Panc1 (cell line): ENCODE results near the gene ZNF410. TPM values are rescaled to one million over a fixed set of nuclear protein-coding genes. Genes with fewer than 3 reads are reported as not detected.

Experiments used
- ATAC-seq: fragments of 200-7000 bp; cut with Tn5 transposase; 2 replicates; pipeline ENCODE4 v1.9.1; 2020; ENCODE audit warnings: mild to moderate bottlenecking, moderate library complexity
- BruUV-seq: library from RNA; stranded (reverse); fragments of 400-500 nt; replicated peaks from 2 replicates; lab custom pipeline; 2021; lab: Mats Ljungman, UMichigan
- CTCF ChIA-PET: fragments of 300-600 bp; sonication (Branson Sonifier 250); formaldehyde crosslinking; loops from one replicate; lab custom pipeline; 2022; ENCODE audit warnings: antibody characterized with exemption; lab: Charles Lee
- POLR2A ChIA-PET: fragments of 300-600 bp; sonication (Branson Sonifier 250); formaldehyde crosslinking; loops from one replicate; lab custom pipeline; 2022; ENCODE audit warnings: antibody characterized with exemption; lab: Charles Lee
- DNase-seq: peaks from one replicate; pipeline ENCODE4 v3.0.0-alpha.2; 2010; ENCODE audit warnings: low read depth, low spot score
- H3K27ac ChIP-seq: 2 replicates; pipeline ENCODE4 v1.5.1; 2011; ENCODE audit warnings: mild to moderate bottlenecking, low read length, inconsistent platforms
- H3K27me3 ChIP-seq: fragments of 200-500 bp; sonication (Bioruptor generic); 2 replicates; pipeline ENCODE4 v1.6.0; 2014; ENCODE audit warnings: low read length, inconsistent platforms; ENCODE audit not compliant: control insufficient read depth, insufficient read depth
- H3K36me3 ChIP-seq: fragments of 200-500 bp; sonication (Bioruptor generic); 2 replicates; pipeline ENCODE4 v1.5.1; 2014; ENCODE audit warnings: inconsistent platforms, mild to moderate bottlenecking, low read length, moderate library complexity; ENCODE audit not compliant: control insufficient read depth, insufficient read depth
- H3K4me1 ChIP-seq: 2 replicates; pipeline ENCODE4 v1.5.1; 2011; ENCODE audit warnings: inconsistent platforms, mild to moderate bottlenecking, low read length, moderate library complexity; ENCODE audit not compliant: control insufficient read depth, insufficient read depth
- H3K4me3 ChIP-seq, 2 experiments: 2 replicates each; pipeline ENCODE4 v1.5.1; 2011 to 2012; ENCODE audit warnings: low read depth in 2 of 2, low read length in 2 of 2, mild to moderate bottlenecking in 2 of 2, inconsistent platforms in 1 of 2, moderate library complexity in 1 of 2
- H3K9me3 ChIP-seq: fragments of 200-500 bp; sonication (Bioruptor generic); 2 replicates; pipeline ENCODE4 v1.5.1; 2014; ENCODE audit warnings: low read depth, mild to moderate bottlenecking, inconsistent platforms, low read length, moderate library complexity; ENCODE audit not compliant: control insufficient read depth, insufficient read depth
- CTCF ChIP-seq: fragments of 450-650 bp; IDR thresholded peaks from 2 replicates; pipeline ENCODE4 v1.5.1; 2017; ENCODE audit warnings: mild to moderate bottlenecking
- POLR2AphosphoS5 ChIP-seq: IDR thresholded peaks from 2 replicates; pipeline ENCODE4 v1.6.1; 2012; ENCODE audit warnings: mild to moderate bottlenecking, low read depth, low read length, moderate library complexity
- SIN3A ChIP-seq: IDR thresholded peaks from 2 replicates; pipeline ENCODE4 v1.6.1; 2012; ENCODE audit warnings: low read depth, mild to moderate bottlenecking, low read length, moderate library complexity, borderline replicate concordance; ENCODE audit not compliant: insufficient read depth
- TCF7L2 ChIP-seq: IDR thresholded peaks from 2 replicates; pipeline ENCODE4 v1.6.1; 2011; ENCODE audit warnings: mild to moderate bottlenecking, low read depth, low read length, inconsistent platforms
- in situ Hi-C: cut with HindIII; loops from 2 replicates; pipeline ENCODE4 v1.10.0; 2016; ENCODE audit warnings: low sequenced_read_pairs, low pct_unique_long_range_greater_than_20kb
- intact Hi-C: fragments of 100-400 bp; cut with micrococcal nuclease; formaldehyde crosslinking; loops from one replicate; pipeline ENCODE4 v1.10.0; 2022; ENCODE audit not compliant: unreplicated experiment
- total RNA-seq: library from RNA; stranded (reverse); gene quantifications from one replicate; pipeline ENCODE4 v1.2.1, GENCODE V29; 2021; ENCODE audit not compliant: unreplicated experiment
- TF ChIP-seq, protein P1 (sequence below), 2 experiments: IDR thresholded peaks; 2 replicates each; pipeline ENCODE4 v1.6.1; 2011 to 2012; ENCODE audit warnings: low read depth in 2 of 2, control low read depth in 1 of 2, low read length in 1 of 2, mild to moderate bottlenecking in 1 of 2, moderate library complexity in 1 of 2; ENCODE audit not compliant: insufficient read depth in 1 of 2

ZNF410 gene
- total RNA-seq, 1 experiment from 2014 or later, result 31.2 TPM

DNA sequence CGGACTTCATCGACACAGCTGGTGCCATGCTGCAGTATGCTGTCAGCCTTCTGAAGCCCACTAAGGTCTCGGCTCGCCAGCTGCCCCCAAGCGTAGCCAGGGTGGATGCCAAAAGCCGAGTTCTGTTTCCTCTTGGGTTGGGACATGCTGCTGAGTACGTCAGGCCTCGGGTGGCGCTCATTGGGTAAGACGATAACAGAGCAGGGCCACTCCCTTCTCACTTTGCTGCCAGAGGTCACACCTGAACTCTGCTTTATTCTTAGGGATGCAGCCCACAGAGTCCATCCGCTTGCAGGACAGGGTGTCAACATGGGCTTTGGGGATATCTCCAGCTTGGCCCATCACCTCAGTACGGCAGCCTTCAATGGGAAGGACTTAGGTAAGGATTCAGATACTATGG lies 74.5 kb downstream of the ZNF410 start:
- no peak for ATAC-seq

DNA sequence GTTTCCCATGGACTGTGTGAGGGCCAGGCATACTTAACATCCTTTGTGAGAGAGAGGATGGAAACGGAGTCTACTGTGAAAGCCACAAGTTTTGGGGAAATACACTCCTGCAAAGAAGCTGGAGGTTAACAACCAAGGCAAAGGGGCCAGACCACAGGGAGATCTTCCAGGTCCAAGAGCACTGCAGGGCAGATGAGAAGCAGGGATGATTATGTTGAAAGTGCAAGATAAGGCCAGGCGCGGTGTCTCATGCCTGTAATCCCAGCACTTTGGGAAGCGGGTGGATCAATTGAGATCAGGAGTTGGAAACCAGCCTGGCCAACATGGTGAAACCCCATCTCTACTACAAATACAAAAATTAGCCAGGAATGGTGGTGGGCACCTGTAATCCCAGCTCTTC lies 78.6 kb downstream of the ZNF410 start:
- Histone ChIP-seq H3K9me3 (no peaks in the 10 kb centered on the region), H3K4me1 (no peaks in the 10 kb centered on the region), H3K27ac (no peak overlapping the region), H3K27me3 (no peaks in the 10 kb centered on the region), H3K36me3 (no peaks in the 10 kb centered on the region; the same call in 1 of the 2 replicates), H3K4me3 (no peak overlapping the region)
- intact Hi-C loops, result no loop called here
- DNase-seq (no peak), ATAC-seq (no peak)
- TF ChIP-seq POLR2AphosphoS5 (no peak), TCF7L2 (no peak), SIN3A (no peak), CTCF (no peak)
- TF ChIP-seq, protein P1, sequence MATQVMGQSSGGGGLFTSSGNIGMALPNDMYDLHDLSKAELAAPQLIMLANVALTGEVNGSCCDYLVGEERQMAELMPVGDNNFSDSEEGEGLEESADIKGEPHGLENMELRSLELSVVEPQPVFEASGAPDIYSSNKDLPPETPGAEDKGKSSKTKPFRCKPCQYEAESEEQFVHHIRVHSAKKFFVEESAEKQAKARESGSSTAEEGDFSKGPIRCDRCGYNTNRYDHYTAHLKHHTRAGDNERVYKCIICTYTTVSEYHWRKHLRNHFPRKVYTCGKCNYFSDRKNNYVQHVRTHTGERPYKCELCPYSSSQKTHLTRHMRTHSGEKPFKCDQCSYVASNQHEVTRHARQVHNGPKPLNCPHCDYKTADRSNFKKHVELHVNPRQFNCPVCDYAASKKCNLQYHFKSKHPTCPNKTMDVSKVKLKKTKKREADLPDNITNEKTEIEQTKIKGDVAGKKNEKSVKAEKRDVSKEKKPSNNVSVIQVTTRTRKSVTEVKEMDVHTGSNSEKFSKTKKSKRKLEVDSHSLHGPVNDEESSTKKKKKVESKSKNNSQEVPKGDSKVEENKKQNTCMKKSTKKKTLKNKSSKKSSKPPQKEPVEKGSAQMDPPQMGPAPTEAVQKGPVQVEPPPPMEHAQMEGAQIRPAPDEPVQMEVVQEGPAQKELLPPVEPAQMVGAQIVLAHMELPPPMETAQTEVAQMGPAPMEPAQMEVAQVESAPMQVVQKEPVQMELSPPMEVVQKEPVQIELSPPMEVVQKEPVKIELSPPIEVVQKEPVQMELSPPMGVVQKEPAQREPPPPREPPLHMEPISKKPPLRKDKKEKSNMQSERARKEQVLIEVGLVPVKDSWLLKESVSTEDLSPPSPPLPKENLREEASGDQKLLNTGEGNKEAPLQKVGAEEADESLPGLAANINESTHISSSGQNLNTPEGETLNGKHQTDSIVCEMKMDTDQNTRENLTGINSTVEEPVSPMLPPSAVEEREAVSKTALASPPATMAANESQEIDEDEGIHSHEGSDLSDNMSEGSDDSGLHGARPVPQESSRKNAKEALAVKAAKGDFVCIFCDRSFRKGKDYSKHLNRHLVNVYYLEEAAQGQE (IDR thresholded peaks at IDR 0.05; ENCODE audit: insufficient read depth in 1 of 2, low read depth in 2 of 2, low read length in 1 of 2), result no peak
- ChIA-PET CTCF (no interaction called here), POLR2A (no interaction called here)
- in situ Hi-C loops, result no loop called here
- BruUV-seq, result no TSS peak

More for the DNA sequence above, 74.5 kb downstream of the ZNF410 start:
- intact Hi-C loops, result no loop called here
- no peaks in the 10 kb centered on the region for H3K4me1 ChIP-seq
- no peak for DNase-seq
- H3K27ac ChIP-seq, result no peak overlapping the region
- POLR2A ChIA-PET, result no interaction called here
- no peaks in the 10 kb centered on the region; the same call in 1 of the 2 replicates for H3K36me3 ChIP-seq
- H3K4me3 ChIP-seq, result no peak overlapping the region
- H3K9me3 ChIP-seq, result no peaks in the 10 kb centered on the region
- TF ChIP-seq, protein P1 (IDR thresholded peaks at IDR 0.05; ENCODE audit: insufficient read depth in 1 of 2, low read depth in 2 of 2, low read length in 1 of 2), result no peak
- TF ChIP-seq SIN3A, result no peak
- TF ChIP-seq POLR2AphosphoS5, result no peak
- no peak for TF ChIP-seq TCF7L2
- no peak for TF ChIP-seq CTCF
- H3K27me3 ChIP-seq, result no peaks in the 10 kb centered on the region
- CTCF ChIA-PET, result interaction anchor here (0.6 kb wide), 1 partner anchor 81 kb away, joined by 5 read pairs; no protein-coding TSS in a partner anchor
- in situ Hi-C loops, result no loop called here
- no TSS peak for BruUV-seq
